Smooth muscle cell (in vitro differentiated cells): ENCODE measurements around the gene TNRC6B. TPM values are rescaled to one million over a fixed set of nuclear protein-coding genes. Genes with fewer than 3 reads are reported as not detected.

Experiments used
- DNase-seq: peaks from one replicate; lab custom pipeline; 2025; ENCODE audit not compliant: unreplicated experiment; lab: John Stamatoyannopoulos, UW
- H2AFZ ChIP-seq: fragments of 200-600 bp; sonication (generic); 2 replicates; pipeline ENCODE4 v1.6.0; 2016; ENCODE audit warnings: antibody characterized with exemption, low read depth, mild to moderate bottlenecking
- H3F3A ChIP-seq: fragments of 200-600 bp; sonication (generic); 2 replicates; pipeline ENCODE4 v1.6.0; 2017; ENCODE audit warnings: antibody characterized with exemption, low read depth
- H3K27ac ChIP-seq: fragments of 200-600 bp; sonication (generic); 2 replicates; pipeline ENCODE4 v1.5.1; 2016; ENCODE audit warnings: low read depth, mild to moderate bottlenecking
- H3K27me3 ChIP-seq: fragments of 200-600 bp; sonication (generic); 2 replicates; pipeline ENCODE4 v1.6.1; 2016; ENCODE audit warnings: low read depth, mild to moderate bottlenecking
- H3K36me3 ChIP-seq: fragments of 200-600 bp; sonication (generic); 2 replicates; pipeline ENCODE4 v1.5.1; 2016; ENCODE audit warnings: low read depth
- H3K4me1 ChIP-seq: fragments of 200-600 bp; sonication (generic); 2 replicates; pipeline ENCODE4 v1.5.1; 2016; ENCODE audit warnings: low read depth
- H3K4me2 ChIP-seq: fragments of 200-600 bp; sonication (generic); 2 replicates; pipeline ENCODE4 v1.6.0; 2016; ENCODE audit warnings: mild to moderate bottlenecking
- H3K4me3 ChIP-seq: fragments of 200-600 bp; sonication (generic); 2 replicates; pipeline ENCODE4 v1.5.1; 2016; ENCODE audit warnings: mild to moderate bottlenecking
- H3K79me2 ChIP-seq: fragments of 200-600 bp; sonication (generic); 2 replicates; pipeline ENCODE4 v1.6.0; 2016; ENCODE audit warnings: low read depth, mild to moderate bottlenecking
- H3K9ac ChIP-seq: fragments of 200-600 bp; sonication (generic); 2 replicates; pipeline ENCODE4 v1.6.0; 2016; ENCODE audit warnings: low read depth
- H3K9me3 ChIP-seq: fragments of 200-600 bp; sonication (generic); replicated peaks from 2 replicates; pipeline ENCODE4 v1.5.1; 2016; ENCODE audit warnings: low read depth
- H4K20me1 ChIP-seq: fragments of 200-600 bp; sonication (generic); 2 replicates; pipeline ENCODE4 v1.6.0; 2016; ENCODE audit warnings: low read depth
- WGBS: methylation state at CpG from one replicate; pipeline ENCODE4 v1.1.7; 2016; ENCODE audit warnings: low lambda C conversion rate; 5-methylcytosine and 5-hydroxymethylcytosine counted together
- polyA plus RNA-seq: library from polyadenylated mRNA; unstranded; fragments of >200 nt; fragmentation: Nextera tagmentation; extraction: Ambion mirVana; gene quantifications from 2 replicates; pipeline ENCODE4 v1.2.1, GENCODE V29; 2016
- total RNA-seq: library from RNA; depleted of rRNA; stranded (reverse); fragments of >200 nt; gene quantifications from 2 replicates; pipeline ENCODE4 v1.2.3, GENCODE V29; 2014
- TF ChIP-seq, protein P1 (sequence below): fragments of 200-600 bp; sonication (generic); IDR thresholded peaks from 2 replicates; pipeline ENCODE4 v1.5.1; 2017; ENCODE audit warnings: borderline replicate concordance, mild to moderate bottlenecking, antibody characterized with exemption; ENCODE audit not compliant: insufficient read depth, poor library complexity, severe bottlenecking

TNRC6B gene
- total and polyA plus RNA-seq, 2 experiments from 2014 or later = 21.5 to 44.4 TPM

DNA sequence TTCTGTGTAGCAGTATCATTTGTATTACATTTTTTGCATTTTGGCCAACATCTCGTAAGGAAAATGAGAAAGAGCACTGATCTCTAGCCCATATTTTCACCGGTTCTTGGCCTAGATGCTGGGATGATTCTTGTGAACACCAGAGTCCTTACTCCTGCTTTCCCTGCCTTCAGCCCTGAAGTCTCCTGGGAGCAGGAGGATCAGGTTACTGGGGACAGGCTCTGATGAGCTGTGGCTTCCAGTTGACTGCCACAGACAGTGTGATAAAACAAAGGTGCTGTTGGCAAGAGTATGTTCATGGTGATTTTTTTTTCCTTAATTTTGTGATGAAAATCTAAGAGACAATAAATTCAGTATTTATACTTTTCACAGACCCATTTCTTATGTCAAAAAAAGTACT lies 134.3 kb downstream of the TNRC6B start:
- Histone ChIP-seq H3K27ac (no peak overlapping the region), H3K36me3 (peaks cover 23% of the 10 kb centered on the region)
- 97% methylated on average over 2 of the region's 2 CpGs for WGBS

DNA sequence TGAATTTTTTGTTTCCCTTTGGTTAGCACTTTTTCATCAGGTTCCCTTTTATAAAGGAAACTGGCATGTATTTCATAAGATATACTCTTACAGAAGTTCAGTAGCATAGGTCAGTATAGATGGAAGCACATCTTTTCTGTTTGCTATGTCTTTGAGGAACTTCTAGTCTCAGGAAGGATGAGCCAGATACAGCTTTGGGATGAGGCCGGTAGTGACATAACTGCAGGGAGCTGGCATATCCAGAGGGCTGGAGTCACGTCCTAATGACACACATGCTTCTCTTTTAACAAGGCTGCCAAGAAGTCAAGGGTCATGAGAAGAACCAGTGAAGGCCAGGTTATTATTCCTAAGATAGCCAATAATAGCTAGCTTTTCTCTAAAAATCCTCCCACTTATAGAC lies 135.3 kb downstream of the TNRC6B start:
- no peaks in the 10 kb centered on the region for H3K79me2 ChIP-seq
- H3F3A ChIP-seq = peaks cover 5% of the 10 kb centered on the region
- H3K4me1 ChIP-seq = no peaks in the 10 kb centered on the region
- H3K9ac ChIP-seq = no peak overlapping the region
- 95% methylated on average over 2 of the region's 2 CpGs for WGBS
- H3K4me2 ChIP-seq = no peak overlapping the region
- H3K4me3 ChIP-seq = no peak overlapping the region
- H3K27me3 ChIP-seq = no peaks in the 10 kb centered on the region
- H3K27ac ChIP-seq = no peak overlapping the region
- H3K36me3 ChIP-seq = peaks cover 23% of the 10 kb centered on the region
- TF ChIP-seq, protein P1, sequence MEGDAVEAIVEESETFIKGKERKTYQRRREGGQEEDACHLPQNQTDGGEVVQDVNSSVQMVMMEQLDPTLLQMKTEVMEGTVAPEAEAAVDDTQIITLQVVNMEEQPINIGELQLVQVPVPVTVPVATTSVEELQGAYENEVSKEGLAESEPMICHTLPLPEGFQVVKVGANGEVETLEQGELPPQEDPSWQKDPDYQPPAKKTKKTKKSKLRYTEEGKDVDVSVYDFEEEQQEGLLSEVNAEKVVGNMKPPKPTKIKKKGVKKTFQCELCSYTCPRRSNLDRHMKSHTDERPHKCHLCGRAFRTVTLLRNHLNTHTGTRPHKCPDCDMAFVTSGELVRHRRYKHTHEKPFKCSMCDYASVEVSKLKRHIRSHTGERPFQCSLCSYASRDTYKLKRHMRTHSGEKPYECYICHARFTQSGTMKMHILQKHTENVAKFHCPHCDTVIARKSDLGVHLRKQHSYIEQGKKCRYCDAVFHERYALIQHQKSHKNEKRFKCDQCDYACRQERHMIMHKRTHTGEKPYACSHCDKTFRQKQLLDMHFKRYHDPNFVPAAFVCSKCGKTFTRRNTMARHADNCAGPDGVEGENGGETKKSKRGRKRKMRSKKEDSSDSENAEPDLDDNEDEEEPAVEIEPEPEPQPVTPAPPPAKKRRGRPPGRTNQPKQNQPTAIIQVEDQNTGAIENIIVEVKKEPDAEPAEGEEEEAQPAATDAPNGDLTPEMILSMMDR = no peak
- no peaks in the 10 kb centered on the region for H3K9me3 ChIP-seq
- H4K20me1 ChIP-seq = peaks cover 16% of the 10 kb centered on the region
- no peak for DNase-seq
- no peak overlapping the region for H2AFZ ChIP-seq

More for the DNA sequence above, 134.3 kb downstream of the TNRC6B start:
- Histone ChIP-seq H3K27me3 (no peaks in the 10 kb centered on the region), H3K4me2 (no peak overlapping the region), H3K9me3 (no peaks in the 10 kb centered on the region), H3K4me3 (no peak overlapping the region), H3K9ac (no peak overlapping the region), H3K4me1 (no peaks in the 10 kb centered on the region), H4K20me1 (peaks cover 16% of the 10 kb centered on the region), H3F3A (peaks cover 5% of the 10 kb centered on the region), H3K79me2 (no peaks in the 10 kb centered on the region), H2AFZ (no peak overlapping the region)
- TF ChIP-seq, protein P1 = no peak
- DNase-seq = no peak

GRCh38 chr22:40314041-40314440 lies 136.3 kb downstream of the TNRC6B start:
- peaks cover 22% of the 10 kb centered on the region for H3K36me3 ChIP-seq
- H3K79me2 ChIP-seq = no peaks in the 10 kb centered on the region
- no peak for DNase-seq
- peaks cover 15% of the 10 kb centered on the region for H4K20me1 ChIP-seq
- H3K9ac ChIP-seq = no peak overlapping the region
- no peaks in the 10 kb centered on the region for H3K9me3 ChIP-seq
- H3K27me3 ChIP-seq = no peaks in the 10 kb centered on the region
- no peaks in the 10 kb centered on the region for H3K4me1 ChIP-seq
- H3F3A ChIP-seq = peaks cover 4% of the 10 kb centered on the region
- H3K27ac ChIP-seq = no peak overlapping the region
- H2AFZ ChIP-seq = no peak overlapping the region
- no peak overlapping the region for H3K4me3 ChIP-seq
- H3K4me2 ChIP-seq = no peak overlapping the region
- TF ChIP-seq, protein P1 = no peak

GRCh38 chr22:40320687-40321086 lies 143.0 kb downstream of the TNRC6B start:
- TF ChIP-seq, protein P1 = no peak
- Histone ChIP-seq H3K36me3 (peaks cover 6% of the 10 kb centered on the region), H3F3A (no peaks in the 10 kb centered on the region), H3K79me2 (no peaks in the 10 kb centered on the region), H3K4me1 (peaks cover 5% of the 10 kb centered on the region), H3K27ac (no peak overlapping the region), H4K20me1 (no peaks in the 10 kb centered on the region), H3K4me3 (no peak overlapping the region), H2AFZ (no peak overlapping the region), H3K27me3 (no peaks in the 10 kb centered on the region), H3K9me3 (no peaks in the 10 kb centered on the region), H3K9ac (no peak overlapping the region), H3K4me2 (no peak overlapping the region)
- DNase-seq = no peak
